CD4-positive, alpha-beta T cell treated with Interleukin-15 for 1 hour (primary cell): Measurements from ENCODE around the gene LDLRAD2.
"Not testable (repeated sequence)": the region's sequence is repeated elsewhere in the genome, so short reads cannot be mapped to it uniquely, and the experiment has no call there.

Experiments
- DNase-seq: peaks from one replicate; pipeline ENCODE4 v3.0.0-alpha.2; 2020

The LDLRAD2 gene

GRCh38 chr1:21824926-21825325 lies 12.9 kb downstream of the LDLRAD2 start:
- DNase-seq: no peak

DNA sequence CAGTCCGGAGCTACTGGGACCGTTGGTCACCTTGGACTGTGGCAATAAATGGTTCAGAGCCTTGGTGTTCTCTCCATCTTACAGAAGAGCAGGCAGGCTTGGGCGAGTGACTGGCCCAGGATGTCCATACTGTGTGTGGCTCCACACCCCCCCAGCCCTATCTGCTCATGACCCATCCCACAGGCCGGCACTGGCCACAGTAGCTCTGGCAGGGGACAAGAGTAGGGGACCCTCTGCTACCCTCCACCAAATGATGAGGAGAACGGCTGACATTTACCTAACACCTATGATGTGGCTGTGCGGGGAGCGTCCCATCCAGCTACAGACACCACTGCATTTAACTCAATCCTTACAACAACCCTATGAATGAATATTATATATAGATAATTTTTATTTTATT lies 13.3 kb downstream of the LDLRAD2 start:
- no peak for DNase-seq

DNA sequence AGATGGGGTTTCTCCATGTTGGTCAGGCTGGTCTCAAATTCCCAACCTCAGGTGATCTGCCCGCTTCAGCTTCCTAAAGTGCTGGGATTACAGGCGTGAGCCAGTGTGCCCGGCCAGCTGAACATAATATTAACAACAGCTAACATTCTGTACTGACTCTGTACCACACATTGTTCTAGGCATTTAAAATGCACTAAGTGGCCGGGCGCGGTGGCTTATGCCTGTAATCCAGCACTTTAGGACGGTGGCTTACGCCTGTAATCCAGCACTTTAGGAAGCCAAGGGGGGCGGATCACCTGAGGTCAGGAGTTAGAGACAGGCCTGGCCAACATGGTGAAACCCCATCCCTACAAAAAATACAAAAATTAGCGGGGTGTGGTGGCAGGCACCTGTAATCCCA lies 14.6 kb downstream of the LDLRAD2 start:
- DNase-seq: not testable (repeated sequence)

DNA sequence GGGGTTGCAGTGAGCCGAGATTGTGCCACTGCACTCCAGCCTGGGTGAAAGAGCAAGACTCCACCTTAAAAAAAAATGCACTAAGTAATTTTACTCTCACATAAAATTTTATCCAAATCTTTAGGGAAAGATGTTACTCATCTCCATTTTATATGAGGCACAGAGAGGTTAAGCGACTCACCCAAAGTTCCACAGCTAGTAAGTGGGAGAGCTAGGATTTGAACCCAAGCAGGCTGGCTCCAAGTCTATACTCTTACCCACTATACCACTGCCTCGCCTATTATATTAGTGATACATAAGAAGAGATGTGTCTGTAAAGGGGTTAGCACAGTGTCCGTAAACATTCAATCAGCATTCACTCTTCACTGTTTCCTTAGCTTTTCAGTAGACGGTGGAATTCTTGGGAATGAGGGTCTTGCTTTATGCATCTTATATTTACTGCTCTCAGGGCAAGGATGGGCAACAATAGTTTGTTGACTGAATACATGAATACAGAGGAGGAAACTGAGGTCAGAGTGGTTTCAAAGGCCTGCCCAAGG lies 15.1 kb downstream of the LDLRAD2 start:
- no peak for DNase-seq

- DNase-seq: no peak
Measured at GRCh38 chr1:21828075-21828474, 16.0 kb downstream of the LDLRAD2 start.

- DNase-seq: no peak
Measured at GRCh38 chr1:21828506-21829210, 16.6 kb downstream of the LDLRAD2 start.

- no peak for DNase-seq
Measured at GRCh38 chr1:21829294-21829693, 17.2 kb downstream of the LDLRAD2 start.

DNA sequence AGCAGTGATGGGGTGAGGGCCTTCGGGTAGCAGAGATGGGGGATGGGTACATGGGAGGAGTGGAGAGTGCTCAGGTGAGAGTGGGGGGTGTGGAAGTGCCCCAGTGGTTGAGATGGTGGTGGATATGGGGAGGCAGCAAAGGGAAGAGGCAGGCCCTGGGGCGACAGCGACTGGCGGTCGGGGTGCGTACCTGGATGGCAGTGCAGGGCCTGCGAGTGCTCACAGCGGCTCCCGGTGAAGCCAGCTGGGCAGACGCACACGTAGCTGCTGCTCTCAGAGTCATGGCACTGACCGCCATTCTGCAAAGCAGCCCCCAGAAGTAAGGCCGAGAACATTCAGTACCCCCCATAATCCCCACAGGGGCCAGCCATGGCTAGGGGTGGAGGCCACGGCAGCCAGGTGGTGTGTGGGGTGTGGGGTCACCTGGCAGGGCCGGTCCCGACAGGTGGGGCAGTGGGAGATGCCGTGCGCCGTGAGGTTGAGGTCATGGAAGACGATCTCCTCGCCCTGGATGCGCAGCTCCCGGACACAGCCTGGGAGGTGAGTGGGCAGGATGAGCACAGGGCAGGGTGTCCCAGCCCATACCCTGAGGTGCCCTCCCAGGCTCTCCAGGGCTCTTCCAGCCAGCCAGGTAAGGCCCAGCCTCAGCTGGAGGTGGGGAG lies 18.9 kb downstream of the LDLRAD2 start:
- no peak for DNase-seq

DNA sequence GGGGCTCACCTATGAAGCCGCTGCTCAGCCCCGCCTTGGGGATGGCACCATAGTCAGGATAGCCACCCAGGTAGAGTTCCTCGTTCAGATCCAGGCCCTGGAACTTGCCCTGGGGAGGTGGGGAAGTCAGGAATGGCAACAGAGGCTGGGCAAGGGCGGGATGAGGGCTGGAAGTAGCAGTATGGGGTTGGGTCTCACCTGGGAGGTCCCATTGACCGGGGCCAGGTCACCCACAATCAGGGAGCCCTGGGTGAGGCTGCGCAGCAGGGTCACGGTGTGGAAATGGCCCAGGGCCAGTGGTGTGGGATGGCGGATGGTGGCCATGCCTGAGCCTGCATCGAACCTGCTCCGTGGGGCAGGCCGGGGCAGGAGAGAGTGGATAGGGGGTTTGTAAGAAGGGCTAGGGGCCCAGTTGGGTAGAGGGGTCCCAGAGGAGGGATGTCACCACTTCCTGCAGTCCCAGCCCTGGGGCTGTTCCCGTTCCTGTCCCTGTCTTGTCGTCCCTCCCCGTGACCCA lies 19.4 kb downstream of the LDLRAD2 start:
- no peak for DNase-seq

DNA sequence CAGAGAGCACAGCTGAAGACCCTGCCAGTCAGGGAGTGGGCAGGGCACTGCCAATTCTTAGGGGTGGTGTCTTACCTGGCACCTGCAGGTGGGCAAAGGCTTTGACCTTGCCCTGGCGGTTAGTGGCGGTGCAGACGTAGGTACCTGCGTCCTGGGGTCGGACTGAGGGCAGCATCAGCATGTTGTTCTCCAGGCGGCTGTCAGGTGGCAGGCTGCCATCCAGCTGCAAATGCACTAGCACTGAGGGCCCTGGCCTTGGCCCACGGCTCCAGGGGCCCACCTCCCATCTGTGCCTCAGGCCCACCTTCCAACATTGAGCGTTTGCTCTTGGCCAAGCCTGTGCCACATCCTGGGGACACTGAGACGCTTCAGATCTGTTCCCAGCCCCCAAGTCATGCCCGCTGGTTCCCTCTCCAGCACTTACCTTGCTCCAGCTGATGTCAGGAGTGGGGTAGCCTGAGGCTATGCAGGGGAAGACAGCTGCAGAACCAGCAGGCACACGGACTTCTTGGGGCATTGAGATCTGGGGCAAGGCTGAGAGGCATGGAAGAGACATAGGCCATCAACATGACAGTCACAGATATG lies 21.4 kb downstream of the LDLRAD2 start:
- no peak for DNase-seq

GRCh38 chr1:21834094-21834493 lies 22.0 kb downstream of the LDLRAD2 start:
- no peak for DNase-seq

DNA sequence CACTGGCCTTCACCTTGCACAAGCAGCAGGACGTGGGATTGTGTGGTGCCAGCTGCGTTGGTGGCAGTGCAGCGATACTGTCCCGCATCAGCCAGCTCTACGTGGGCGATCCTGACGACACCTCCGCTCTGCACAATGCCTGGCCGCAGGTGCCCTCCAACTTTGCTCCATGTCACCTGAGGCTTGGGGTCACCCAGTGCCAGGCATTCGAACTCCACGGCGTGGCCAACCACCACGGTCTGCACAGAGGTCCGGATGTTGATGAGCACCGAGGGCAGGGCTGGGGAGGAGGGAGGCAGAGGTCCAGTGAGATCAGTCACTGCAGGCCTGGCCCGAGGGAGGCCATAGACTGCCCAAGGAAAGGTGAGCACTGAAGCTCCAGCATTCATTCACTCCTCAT lies 22.6 kb downstream of the LDLRAD2 start:
- no peak for DNase-seq

GRCh38 chr1:21836010-21836409 lies 23.9 kb downstream of the LDLRAD2 start:
- DNase-seq: no peak

DNA sequence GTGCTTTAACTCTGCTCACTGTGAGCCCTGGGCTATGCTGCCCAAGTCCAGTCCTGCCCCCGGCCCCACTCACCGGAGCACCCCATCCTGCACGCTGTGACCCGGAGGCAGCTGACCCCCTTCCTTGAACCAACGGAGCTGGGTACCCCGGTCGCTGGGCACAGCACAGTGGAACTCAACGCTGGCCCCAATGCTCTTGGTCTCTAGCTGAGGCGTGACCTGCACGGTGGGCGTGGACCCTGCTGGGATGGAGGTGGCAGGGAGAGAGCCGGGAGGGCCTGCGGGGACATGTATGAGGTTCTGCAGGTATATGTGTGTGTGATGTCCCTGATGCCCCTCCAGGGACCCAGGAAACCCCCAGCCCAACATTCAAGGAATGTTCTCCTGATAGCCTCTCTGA lies 24.7 kb downstream of the LDLRAD2 start:
- DNase-seq: no peak

GRCh38 chr1:21837476-21837875 lies 25.4 kb downstream of the LDLRAD2 start:
- no peak for DNase-seq

- no peak for DNase-seq
Measured at GRCh38 chr1:21838359-21839157, 26.5 kb downstream of the LDLRAD2 start.

DNA sequence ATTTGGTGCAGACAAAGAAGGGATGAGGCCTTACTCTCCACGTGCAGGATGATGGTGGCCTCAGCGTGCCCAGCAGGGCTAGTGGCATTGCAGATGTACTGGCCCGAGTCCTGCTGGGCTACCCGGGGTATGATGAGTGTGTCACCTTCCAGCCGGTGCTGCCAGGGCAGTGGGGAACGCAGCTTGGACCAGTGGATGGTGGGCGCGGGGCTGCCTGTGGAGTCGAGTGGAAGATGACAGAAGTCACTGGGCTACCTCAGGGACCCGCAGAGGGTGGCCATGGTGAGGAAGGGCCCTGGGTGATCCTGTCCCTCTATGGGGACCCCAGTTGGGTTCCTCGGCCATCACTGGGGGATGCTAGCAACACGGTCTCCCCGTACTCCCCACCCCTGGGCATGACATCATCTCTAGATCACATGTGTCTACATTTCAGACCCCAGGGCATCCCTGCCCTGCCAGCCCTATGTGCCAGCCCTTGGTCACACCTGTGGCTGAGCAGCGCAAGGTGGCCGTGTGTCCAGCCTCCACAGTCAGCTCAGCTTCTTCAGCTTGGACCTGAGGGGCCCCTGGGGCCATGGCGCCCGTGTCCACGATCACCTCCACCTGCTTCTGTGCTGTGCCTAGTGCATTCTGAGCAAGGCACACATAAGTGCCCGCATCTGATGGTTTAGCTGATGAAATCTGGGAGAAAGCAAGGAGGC lies 27.4 kb downstream of the LDLRAD2 start:
- DNase-seq: no peak

GRCh38 chr1:21840981-21841380 lies 28.9 kb downstream of the LDLRAD2 start:
- no peak for DNase-seq

GRCh38 chr1:21841852-21842466 lies 29.9 kb downstream of the LDLRAD2 start:
- no peak for DNase-seq

DNA sequence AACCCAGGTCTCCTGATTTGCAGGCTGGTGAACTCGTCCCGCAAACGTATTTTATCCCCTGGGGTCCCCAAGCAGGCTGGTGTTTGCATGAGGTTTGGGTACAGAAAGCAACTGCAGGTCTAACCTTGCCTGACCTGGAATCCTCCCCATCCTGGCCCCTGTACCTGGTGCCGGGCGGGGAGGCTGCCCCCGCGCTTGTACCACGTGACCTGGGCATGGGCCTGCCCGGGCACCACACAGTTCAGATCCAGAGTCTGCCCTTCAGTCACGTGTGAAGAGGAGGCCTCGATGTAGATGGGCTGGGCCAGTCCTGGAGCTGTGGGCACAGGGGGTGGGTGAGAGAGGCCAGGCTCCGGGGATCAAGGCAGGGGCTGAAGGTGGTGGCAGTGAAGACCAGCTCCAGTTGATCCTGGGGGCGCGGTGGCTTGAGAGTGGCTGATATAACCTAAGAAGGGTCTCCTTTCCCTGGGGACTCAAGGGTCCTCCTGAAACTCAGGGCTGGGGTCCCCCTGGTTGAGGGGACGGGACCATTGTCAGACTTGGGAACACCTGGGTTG lies 30.6 kb downstream of the LDLRAD2 start:
- DNase-seq: no peak

- DNase-seq: no peak
Measured at GRCh38 chr1:21843208-21843607, 31.1 kb downstream of the LDLRAD2 start.

- no peak for DNase-seq
Measured at GRCh38 chr1:21843996-21844395, 31.9 kb downstream of the LDLRAD2 start.
